Fibroblast of villous mesenchyme (primary cell): ENCODE measurements around the gene EMP2. TPM values are rescaled to one million over a fixed set of nuclear protein-coding genes. Genes with fewer than 3 reads are reported as not detected.

Experiments
- DNase-seq: peaks from one replicate; pipeline ENCODE4 v3.0.0-alpha.2; 2010; ENCODE audit warnings: low read depth
- H3K4me3 ChIP-seq: 2 replicates; pipeline ENCODE4 v1.5.1; 2011; ENCODE audit warnings: low read depth, mild to moderate bottlenecking, low read length
- CTCF ChIP-seq: IDR thresholded peaks from 2 replicates; pipeline ENCODE4 v1.5.1; 2012; ENCODE audit warnings: low read depth, mild to moderate bottlenecking, low read length; ENCODE audit not compliant: insufficient read depth
- total RNA-seq: library from RNA; depleted of rRNA; stranded (reverse); fragments of >200 nt; gene quantifications from 2 replicates; pipeline ENCODE4 v1.2.3, GENCODE V29; 2012

The EMP2 gene
- total RNA-seq, 1 donor = 13.0 TPM

DNA sequence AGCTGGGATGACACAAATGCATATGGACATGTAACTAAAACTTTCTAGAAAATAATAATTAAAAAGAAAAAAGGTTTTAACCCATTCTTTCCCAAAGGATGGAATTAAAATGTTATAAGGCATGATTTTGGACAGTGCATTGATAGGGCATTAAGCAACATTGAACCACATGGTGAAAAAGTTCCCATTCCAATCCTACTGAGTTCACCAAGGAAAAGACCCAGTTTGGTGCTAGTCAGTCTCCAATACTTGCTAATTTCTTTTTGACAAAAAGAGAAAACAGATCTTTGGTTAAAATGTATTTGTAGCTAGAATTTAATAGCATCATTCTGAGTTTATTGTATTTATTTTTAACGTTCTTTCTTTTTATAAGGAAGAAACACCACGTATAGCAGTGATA lies 28.1 kb downstream of the EMP2 start:
- DNase-seq = no peak
- TF ChIP-seq CTCF = no peak
- no peak overlapping the region for H3K4me3 ChIP-seq

DNA sequence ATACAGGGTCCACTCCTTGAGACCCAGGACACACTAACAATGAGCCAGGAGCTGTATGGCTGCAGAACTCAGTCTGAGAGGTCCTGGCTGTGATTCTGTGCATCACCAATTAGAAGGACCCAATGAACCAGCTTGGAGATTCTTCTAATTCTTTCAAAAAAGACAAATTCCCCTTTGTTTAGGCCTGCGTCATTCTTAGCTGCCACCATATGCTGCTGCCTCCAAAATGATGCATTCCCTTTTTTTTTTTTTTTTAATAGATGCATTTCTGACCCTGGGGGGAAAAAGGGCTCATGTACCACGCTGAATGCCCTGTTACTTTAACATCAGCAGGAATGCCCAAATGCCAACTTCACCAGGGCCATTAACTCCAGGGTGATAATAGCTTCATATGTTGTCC lies 28.5 kb downstream of the EMP2 start:
- no peak overlapping the region for H3K4me3 ChIP-seq
- no peak for DNase-seq
- TF ChIP-seq CTCF = no peak

DNA sequence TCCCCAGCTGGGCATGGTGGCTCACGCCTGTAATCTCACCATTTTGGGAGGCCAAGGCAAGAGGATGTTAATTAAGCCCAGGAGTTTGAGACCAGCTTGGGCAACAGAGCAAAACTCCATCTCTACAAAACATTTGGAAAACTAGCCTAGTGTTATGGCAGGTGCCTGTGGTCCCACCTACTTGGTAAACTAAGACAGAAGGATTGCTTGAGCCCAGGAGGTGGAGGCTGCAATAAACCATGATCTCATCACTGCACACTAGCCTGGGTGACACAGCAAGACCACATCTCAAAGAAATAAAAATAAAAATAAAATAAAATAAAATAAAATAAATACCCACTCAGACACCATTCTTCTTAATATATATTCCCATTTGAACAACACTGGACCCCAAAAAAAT lies 32.0 kb downstream of the EMP2 start:
- TF ChIP-seq CTCF = no peak
- no peak overlapping the region for H3K4me3 ChIP-seq
- DNase-seq = no peak

DNA sequence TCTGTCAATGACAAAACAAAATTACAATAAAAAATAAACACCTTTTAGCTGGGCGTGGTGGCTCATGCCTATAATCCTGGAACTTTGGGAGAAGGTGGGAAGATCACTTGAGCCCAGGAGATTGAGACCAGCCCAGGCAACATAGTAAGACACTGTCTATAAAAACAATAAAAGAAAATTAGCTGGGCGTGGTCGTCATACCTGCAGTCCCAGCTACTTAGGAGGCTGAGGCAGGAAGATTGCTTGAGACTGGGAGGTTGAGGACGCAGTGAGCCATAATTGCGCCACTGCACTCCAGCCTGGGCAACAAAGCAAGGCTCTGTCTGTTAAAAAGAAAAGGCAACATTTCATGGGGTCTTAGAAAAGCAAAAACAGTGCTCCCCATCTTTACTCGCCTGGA lies 32.7 kb downstream of the EMP2 start:
- H3K4me3 ChIP-seq = no peak overlapping the region
- DNase-seq = no peak
- no peak for TF ChIP-seq CTCF

DNA sequence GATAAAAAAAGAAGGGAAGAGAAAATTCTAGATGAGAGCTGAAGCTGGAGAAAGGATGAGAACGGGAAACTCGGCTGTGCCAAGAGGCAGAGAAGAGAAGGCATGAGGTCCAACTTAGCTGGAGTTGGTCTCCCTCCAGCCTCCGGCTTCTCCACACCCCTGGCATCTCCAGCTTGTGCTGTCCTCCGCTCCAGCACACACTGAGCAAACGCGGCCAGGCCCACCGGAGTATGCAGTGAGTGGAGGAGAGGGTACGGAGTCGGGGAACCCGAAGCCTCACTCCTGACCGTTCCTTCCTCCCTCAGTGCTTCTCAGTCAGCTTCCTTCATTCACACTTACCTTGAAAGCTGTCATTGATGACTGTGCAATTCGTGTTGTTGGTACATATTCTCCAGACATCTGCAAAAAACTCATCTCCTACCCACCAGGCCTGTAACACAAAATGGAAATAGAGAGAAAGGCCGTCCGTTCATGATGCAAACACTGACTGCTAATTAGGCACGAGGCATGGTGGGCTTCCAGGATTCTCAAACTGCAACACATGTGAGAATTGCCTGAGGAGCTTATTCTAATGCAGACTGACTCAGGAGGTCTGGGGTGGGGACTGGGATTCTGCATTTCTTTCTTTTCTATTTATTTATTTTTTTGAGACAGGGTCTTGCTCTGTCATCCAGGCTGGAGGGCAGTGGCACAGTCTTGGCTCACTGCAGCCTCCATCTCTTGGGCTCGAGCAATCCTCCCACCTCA lies 37.0 kb downstream of the EMP2 start:
- H3K4me3 ChIP-seq = no peak overlapping the region
- DNase-seq = no peak
- no peak for TF ChIP-seq CTCF

DNA sequence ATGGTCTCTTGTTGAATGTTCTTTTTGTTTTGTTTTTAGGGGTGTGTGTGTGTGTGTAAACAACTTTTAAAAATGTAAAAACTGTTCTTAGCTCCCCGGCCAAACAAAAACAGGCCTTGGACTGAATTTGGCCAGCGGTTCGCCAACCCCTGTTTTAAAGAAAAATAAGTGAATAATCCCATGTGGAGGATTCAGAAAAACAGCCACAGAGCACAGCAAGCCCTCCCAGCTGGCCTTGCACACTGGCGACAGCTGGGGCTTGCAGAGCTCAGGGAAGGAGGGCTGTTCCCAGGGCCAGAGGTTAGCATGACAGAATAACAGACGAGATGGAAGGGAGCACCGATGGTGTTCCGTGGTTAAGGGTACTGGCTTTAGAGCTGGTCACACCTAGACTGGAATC lies 39.0 kb downstream of the EMP2 start:
- H3K4me3 ChIP-seq = no peak overlapping the region
- DNase-seq = peak; percentile 27

More for the DNA sequence above, 39.0 kb downstream of the EMP2 start:
- no peak for TF ChIP-seq CTCF
